ENCODE data around the gene GRIK3. TPM values are rescaled to one million over a fixed set of nuclear protein-coding genes. Genes with fewer than 3 reads are reported as not detected.
A peak's percentile ranks its signal among the peaks of the same experiment; 100 is the strongest.
"Not testable (repeated sequence)": the region's sequence is repeated elsewhere in the genome, so short reads cannot be mapped to it uniquely, and the experiment has no call there.

Gene GRIK3
- total RNA-seq, 1 donor from 2014 or later = 0.59 TPM

- DNase-seq = no peak
Observed at GRCh38 chr1:36906555-36906954, 127.8 kb downstream of the GRIK3 start.

DNA sequence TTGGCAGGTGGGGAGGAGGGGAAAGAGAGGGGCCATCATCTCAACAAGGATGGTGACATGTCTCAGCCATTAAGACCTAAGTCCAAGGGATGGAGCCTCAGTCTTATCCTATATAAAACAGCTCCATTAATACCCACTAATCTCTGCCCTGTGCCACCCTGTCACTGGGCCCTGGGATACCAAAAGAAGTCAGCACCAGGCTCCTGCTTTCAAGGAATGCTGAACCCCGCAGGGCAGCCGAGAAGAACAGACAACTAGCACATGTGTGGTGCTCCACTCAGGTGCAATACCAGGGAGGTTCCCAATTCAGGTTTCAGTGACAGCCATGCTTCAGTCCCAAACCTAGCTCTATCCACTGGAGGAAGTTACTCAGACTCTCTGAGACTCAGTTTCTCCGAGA lies 128.4 kb downstream of the GRIK3 start:
- no peak for DNase-seq

DNA sequence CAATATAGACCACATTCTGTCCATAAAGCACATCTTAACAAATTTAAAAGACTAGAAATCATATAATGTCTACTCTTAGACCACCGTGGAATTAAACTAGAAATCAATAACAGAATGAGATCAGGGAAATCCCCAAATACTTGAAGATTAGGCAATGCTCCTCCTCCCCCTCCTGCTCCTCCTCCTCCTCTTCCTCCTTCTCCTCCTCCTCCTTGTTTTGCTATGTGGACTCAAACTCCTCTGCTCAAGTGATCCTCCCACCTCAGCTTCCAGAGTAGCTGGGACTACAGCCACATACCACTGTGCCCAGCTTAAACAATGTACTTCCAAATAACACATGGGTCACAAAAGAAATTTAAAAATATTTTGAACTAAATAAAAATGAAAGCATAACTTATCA lies 134.2 kb downstream of the GRIK3 start:
- no peak for DNase-seq

DNA sequence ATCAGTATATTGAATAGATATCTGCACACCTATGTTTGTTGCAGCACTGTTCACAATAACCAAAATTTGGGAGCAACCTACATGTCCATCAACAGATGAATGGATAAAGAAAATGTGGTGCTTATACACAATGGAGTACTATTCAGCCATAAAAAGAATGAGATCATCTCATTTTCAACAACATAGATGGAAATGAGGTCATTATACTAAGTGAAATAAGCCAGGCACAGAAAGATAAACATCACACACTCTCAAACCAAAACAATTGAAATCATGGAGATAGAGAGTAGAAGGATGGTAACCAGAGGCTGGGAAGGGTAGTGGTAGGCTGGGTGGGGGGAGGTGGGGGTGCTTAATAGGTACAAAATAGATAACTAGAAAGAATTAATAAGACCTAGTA lies 136.5 kb downstream of the GRIK3 start:
- not testable (repeated sequence) for DNase-seq

- no peak for DNase-seq
Observed at GRCh38 chr1:36894824-36895223, 139.5 kb downstream of the GRIK3 start.

DNA sequence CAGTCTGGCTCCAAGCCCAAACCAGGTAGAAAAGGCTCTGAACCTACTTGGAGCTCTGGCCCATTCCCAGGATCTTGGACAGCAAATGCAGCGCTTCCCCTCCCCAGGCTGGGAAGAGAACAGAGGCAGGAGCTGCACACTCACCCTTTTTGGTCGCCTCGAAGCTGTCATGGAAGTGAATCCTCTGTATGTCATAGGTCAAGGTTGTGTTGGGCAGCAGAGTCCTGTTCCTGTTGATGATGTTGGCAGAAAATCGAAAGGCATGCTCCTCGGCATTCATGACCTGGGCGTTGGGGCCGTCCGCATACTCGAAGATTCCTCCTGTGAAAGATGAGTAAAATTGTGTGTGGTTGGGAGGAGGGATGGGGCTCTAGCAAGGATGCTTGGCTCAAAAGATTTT lies 143.5 kb downstream of the GRIK3 start:
- DNase-seq = no peak

GRCh38 chr1:36889478-36890226 lies 144.7 kb downstream of the GRIK3 start:
- DNase-seq = no peak

- no peak for DNase-seq
Observed at GRCh38 chr1:36888811-36889477, 145.4 kb downstream of the GRIK3 start.

DNA sequence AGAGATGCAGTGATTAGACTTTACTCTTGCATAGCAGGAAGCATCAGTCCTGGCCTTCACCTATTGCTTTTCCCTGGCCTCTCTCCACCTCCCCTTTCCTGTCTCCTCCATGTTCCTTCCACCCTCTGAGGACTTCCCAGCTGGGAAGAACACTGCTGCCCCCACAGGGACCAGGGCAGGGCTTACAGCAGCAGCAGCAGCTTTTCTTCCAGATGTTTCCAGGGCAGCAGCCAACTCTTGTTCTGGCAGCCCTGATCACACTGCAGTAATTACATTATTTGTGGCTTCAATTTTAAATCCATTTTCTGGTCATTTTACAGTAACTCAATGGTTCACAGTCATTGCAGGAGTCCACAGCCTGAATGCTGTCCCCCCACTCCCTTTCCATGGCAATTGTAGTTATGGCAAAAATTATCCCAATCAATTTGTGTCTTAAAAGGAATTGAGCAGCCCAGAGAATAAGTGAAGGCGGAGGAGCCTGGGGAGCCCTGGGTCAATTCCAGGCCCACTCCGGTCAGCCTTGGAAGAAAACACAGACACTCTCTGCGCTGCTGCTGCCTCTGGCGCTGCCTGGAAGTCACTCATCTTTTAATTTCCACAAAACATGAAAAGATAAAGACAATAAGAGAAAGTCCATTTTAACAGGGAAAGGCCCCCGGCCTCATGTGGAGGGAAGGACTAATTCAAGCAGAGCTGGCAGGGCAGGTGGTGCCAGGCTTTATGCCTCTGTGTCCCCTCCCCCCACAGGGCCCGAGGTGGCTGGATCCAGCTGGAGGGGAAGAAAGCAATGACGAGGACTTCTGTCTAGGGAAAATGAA lies 148.6 kb downstream of the GRIK3 start:
- DNase-seq = peak; percentile 8

DNA sequence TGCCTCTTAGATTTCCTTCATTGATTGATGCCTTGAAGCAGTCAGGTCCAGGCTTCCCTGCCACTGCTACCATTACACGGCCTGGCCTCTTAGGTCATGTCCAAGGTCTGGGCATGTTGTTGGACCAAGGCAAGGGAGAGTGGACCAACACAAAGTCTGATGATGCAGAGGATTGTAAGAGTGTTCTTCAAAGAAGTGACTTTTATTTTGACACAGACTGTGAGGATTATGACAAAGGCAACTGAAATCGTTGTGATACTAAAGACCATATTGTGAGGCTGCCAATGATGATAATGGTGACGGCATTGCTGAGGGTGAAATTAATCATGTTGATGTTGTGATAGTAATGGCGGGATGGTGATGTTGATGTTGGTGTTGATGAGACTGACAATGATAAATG lies 149.5 kb downstream of the GRIK3 start:
- DNase-seq = no peak

- no peak for DNase-seq
Observed at GRCh38 chr1:36884029-36884701, 150.2 kb downstream of the GRIK3 start.

- no peak for DNase-seq
Observed at GRCh38 chr1:36883315-36883949, 150.9 kb downstream of the GRIK3 start.

GRCh38 chr1:36882536-36883285 lies 151.6 kb downstream of the GRIK3 start:
- no peak for DNase-seq

- no peak for DNase-seq
Observed at GRCh38 chr1:36881541-36881940, 152.8 kb downstream of the GRIK3 start.

GRCh38 chr1:36881068-36881405 lies 153.3 kb downstream of the GRIK3 start:
- DNase-seq = no peak

GRCh38 chr1:36880155-36881067 lies 153.9 kb downstream of the GRIK3 start:
- no peak for DNase-seq

- DNase-seq = no peak
Observed at GRCh38 chr1:36879613-36880012, 154.7 kb downstream of the GRIK3 start.

DNA sequence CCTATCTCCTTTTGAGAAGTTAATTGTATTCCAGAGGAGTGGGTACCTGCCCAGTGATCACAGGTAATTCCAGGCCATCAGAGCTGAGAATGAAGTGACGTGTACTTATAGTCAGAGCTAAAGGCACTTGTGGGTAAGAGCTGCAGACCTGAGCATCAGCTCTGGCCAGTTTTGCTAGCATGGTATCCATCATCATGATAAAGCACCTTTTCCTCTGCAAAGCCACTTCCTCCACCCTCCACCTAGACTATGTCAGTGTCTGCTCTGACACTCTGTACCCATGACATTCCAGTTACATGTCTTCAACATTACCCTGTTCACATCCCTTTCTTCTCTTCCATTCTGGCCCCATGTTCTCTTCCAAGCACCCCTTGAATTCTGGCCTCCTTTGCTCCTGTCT lies 157.3 kb downstream of the GRIK3 start:
- DNase-seq = no peak

- DNase-seq = no peak
Observed at GRCh38 chr1:36874271-36875060, 159.8 kb downstream of the GRIK3 start.

Measured in skin of body (tissue), 2 donors.